ENCODE data around the gene PUSL1. TPM values are rescaled to one million over a fixed set of nuclear protein-coding genes. Genes with fewer than 3 reads are reported as not detected.
A peak's percentile ranks its signal among the peaks of the same experiment; 100 is the strongest.

Gene PUSL1
- total and polyA plus RNA-seq, 2 of the 13 experiments (the other 11 are each of a cell fraction or from before 2014, with no cell fraction given): 8.3 to 22.2 TPM

DNA sequence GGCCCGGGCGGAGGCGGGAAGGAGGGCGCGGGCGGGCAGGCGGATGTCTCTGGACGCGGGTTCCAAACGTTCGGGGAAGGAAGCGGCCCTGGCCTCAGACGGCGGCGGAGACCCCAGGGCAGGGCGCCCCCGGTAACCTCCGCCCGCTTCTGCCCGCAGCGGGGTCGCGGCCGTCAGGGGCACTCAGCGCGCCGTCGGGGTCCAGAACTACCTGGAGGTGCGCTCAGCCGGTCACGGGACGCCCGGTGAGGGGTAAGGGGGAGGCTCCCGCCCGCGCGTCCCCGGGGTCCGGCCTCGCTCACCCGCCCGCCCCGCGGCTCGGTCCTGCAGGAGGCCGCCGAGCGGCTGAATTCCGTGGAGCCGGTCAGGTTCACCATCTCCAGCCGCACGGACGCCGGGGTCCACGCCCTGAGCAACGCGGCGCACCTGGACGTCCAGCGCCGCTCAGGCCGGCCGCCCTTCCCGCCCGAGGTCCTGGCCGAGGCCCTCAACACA, 406 bp downstream of the PUSL1 start (continued):
- TF ChIP-seq, protein P1, sequence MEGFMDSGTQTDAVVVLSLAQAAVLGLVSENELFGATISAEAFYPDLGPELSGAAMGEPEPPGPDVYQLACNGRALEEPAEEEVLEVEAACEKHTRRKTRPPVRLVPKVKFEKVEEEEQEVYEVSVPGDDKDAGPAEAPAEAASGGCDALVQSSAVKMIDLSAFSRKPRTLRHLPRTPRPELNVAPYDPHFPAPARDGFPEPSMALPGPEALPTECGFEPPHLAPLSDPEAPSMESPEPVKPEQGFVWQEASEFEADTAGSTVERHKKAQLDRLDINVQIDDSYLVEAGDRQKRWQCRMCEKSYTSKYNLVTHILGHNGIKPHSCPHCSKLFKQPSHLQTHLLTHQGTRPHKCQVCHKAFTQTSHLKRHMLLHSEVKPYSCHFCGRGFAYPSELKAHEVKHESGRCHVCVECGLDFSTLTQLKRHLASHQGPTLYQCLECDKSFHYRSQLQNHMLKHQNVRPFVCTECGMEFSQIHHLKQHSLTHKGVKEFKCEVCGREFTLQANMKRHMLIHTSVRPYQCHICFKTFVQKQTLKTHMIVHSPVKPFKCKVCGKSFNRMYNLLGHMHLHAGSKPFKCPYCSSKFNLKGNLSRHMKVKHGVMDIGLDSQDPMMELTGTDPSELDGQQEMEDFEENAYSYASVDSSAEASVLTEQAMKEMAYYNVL (CRISPR knock-in tag; IDR thresholded peaks at IDR 0.05; ENCODE audit: borderline replicate concordance): 0 out of 2 replicates have a peak, but pooled peaks have one; percentile 13
- TF ChIP-seq XBP1 (CRISPR knock-in tag; IDR thresholded peaks at IDR 0.05): no peak
- TF ChIP-seq, protein P2, sequence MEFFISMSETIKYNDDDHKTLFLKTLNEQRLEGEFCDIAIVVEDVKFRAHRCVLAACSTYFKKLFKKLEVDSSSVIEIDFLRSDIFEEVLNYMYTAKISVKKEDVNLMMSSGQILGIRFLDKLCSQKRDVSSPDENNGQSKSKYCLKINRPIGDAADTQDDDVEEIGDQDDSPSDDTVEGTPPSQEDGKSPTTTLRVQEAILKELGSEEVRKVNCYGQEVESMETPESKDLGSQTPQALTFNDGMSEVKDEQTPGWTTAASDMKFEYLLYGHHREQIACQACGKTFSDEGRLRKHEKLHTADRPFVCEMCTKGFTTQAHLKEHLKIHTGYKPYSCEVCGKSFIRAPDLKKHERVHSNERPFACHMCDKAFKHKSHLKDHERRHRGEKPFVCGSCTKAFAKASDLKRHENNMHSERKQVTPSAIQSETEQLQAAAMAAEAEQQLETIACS (CRISPR knock-in tag; IDR thresholded peaks at IDR 0.05): peak; percentile 18; the same call in 1 of the 2 replicates
- TF ChIP-seq HES4 (CRISPR knock-in tag; IDR thresholded peaks at IDR 0.05; ENCODE audit: borderline replicate concordance): 0 out of 2 replicates have a peak, but pooled peaks have one; percentile 17
- no peak; the same call in 1 of the 2 replicates for TF ChIP-seq ZNF558 (CRISPR knock-in tag; IDR thresholded peaks at IDR 0.05; ENCODE audit: borderline replicate concordance)
- TF ChIP-seq ZNF816 (CRISPR knock-in tag; IDR thresholded peaks at IDR 0.05; ENCODE audit: borderline replicate concordance): no peak
- TF ChIP-seq NCOA1 (CRISPR knock-in tag; IDR thresholded peaks at IDR 0.05): 0 out of 2 replicates have a peak, but pooled peaks have one; percentile 26
- no peak for TF ChIP-seq ZNF564 (CRISPR knock-in tag; IDR thresholded peaks at IDR 0.05)
- no peak for TF ChIP-seq ZSCAN20 (CRISPR knock-in tag; IDR thresholded peaks at IDR 0.05; ENCODE audit: borderline replicate concordance)
- no peak for TF ChIP-seq MXD4 (CRISPR knock-in tag; IDR thresholded peaks at IDR 0.05)
- TF ChIP-seq KAT8 (CRISPR knock-in tag; IDR thresholded peaks at IDR 0.05): 0 out of 2 replicates have a peak, but pooled peaks have one; percentile 5
- TF ChIP-seq KMT2B (CRISPR knock-in tag; IDR thresholded peaks at IDR 0.05): no peak
- no peak for TF ChIP-seq ADNP (CRISPR knock-in tag; IDR thresholded peaks at IDR 0.05)
- TF ChIP-seq TBX2 (CRISPR knock-in tag; IDR thresholded peaks at IDR 0.05; ENCODE audit: borderline replicate concordance): peak; percentile 0; the same call in 1 of the 2 replicates
- TF ChIP-seq NR2C2 (CRISPR knock-in tag; IDR thresholded peaks at IDR 0.05; ENCODE audit: borderline replicate concordance): no peak
- TF ChIP-seq HNF4G (IDR thresholded peaks at IDR 0.05; ENCODE audit: borderline replicate concordance, low read depth, low read length): no peak
- TF ChIP-seq HNF4G (CRISPR knock-in tag; IDR thresholded peaks at IDR 0.05; ENCODE audit: borderline replicate concordance, low read depth): no peak
- TF ChIP-seq JARID2 (CRISPR knock-in tag; IDR thresholded peaks at IDR 0.05; ENCODE audit: insufficient replicate concordance): no peak
- TF ChIP-seq, protein P3, sequence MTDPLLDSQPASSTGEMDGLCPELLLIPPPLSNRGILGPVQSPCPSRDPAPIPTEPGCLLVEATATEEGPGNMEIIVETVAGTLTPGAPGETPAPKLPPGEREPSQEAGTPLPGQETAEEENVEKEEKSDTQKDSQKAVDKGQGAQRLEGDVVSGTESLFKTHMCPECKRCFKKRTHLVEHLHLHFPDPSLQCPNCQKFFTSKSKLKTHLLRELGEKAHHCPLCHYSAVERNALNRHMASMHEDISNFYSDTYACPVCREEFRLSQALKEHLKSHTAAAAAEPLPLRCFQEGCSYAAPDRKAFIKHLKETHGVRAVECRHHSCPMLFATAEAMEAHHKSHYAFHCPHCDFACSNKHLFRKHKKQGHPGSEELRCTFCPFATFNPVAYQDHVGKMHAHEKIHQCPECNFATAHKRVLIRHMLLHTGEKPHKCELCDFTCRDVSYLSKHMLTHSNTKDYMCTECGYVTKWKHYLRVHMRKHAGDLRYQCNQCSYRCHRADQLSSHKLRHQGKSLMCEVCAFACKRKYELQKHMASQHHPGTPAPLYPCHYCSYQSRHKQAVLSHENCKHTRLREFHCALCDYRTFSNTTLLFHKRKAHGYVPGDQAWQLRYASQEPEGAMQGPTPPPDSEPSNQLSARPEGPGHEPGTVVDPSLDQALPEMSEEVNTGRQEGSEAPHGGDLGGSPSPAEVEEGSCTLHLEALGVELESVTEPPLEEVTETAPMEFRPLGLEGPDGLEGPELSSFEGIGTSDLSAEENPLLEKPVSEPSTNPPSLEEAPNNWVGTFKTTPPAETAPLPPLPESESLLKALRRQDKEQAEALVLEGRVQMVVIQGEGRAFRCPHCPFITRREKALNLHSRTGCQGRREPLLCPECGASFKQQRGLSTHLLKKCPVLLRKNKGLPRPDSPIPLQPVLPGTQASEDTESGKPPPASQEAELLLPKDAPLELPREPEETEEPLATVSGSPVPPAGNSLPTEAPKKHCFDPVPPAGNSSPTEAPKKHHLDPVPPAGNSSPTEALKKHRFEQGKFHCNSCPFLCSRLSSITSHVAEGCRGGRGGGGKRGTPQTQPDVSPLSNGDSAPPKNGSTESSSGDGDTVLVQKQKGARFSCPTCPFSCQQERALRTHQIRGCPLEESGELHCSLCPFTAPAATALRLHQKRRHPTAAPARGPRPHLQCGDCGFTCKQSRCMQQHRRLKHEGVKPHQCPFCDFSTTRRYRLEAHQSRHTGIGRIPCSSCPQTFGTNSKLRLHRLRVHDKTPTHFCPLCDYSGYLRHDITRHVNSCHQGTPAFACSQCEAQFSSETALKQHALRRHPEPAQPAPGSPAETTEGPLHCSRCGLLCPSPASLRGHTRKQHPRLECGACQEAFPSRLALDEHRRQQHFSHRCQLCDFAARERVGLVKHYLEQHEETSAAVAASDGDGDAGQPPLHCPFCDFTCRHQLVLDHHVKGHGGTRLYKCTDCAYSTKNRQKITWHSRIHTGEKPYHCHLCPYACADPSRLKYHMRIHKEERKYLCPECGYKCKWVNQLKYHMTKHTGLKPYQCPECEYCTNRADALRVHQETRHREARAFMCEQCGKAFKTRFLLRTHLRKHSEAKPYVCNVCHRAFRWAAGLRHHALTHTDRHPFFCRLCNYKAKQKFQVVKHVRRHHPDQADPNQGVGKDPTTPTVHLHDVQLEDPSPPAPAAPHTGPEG (CRISPR knock-in tag; IDR thresholded peaks at IDR 0.05): peak; percentile 85; the same call in 1 of the 2 replicates
- TF ChIP-seq ZNF232 (CRISPR knock-in tag; IDR thresholded peaks at IDR 0.05; ENCODE audit: borderline replicate concordance): 0 out of 2 replicates have a peak, but pooled peaks have one; percentile 28
- TF ChIP-seq ZNF101 (CRISPR knock-in tag; IDR thresholded peaks at IDR 0.05; ENCODE audit: borderline replicate concordance, low read depth): no peak
- peak; percentile 91 for TF ChIP-seq ZNF790 (CRISPR knock-in tag; IDR thresholded peaks at IDR 0.05; ENCODE audit: borderline replicate concordance)

All from HepG2 (cell line).